ENCODE results near the gene GLP1R.

Gene GLP1R

GRCh38 chr6:39062014-39062740 lies 13.6 kb downstream of the GLP1R start:
- FAIRE-seq (no peak), DNase-seq (ENCODE audit: insufficient read length, low spot score) (no peak)
- no peak for TF ChIP-seq POLR2A (IDR thresholded peaks at IDR 0.05; ENCODE audit: low read depth, low read length)

GRCh38 chr6:39063526-39063925 lies 14.9 kb downstream of the GLP1R start:
- no peak for TF ChIP-seq POLR2A (IDR thresholded peaks at IDR 0.05; ENCODE audit: low read depth, low read length)
- no peak for FAIRE-seq

GRCh38 chr6:39065561-39065960 lies 17.0 kb downstream of the GLP1R start:
- TF ChIP-seq POLR2A (IDR thresholded peaks at IDR 0.05; ENCODE audit: low read depth, low read length): no peak
- FAIRE-seq: no peak
- no peak for DNase-seq (ENCODE audit: insufficient read length, low spot score)

More at GRCh38 chr6:39063526-39063925, 14.9 kb downstream of the GLP1R start:
- DNase-seq (ENCODE audit: insufficient read length, low spot score): no peak

GRCh38 chr6:39068391-39068790 lies 19.8 kb downstream of the GLP1R start:
- DNase-seq (ENCODE audit: insufficient read length, low spot score): no peak
- no peak for TF ChIP-seq POLR2A (IDR thresholded peaks at IDR 0.05; ENCODE audit: low read depth, low read length)
- FAIRE-seq: no peak

- FAIRE-seq: no peak
- no peak for DNase-seq (ENCODE audit: insufficient read length, low spot score)
- TF ChIP-seq POLR2A (IDR thresholded peaks at IDR 0.05; ENCODE audit: low read depth, low read length): no peak
Measured at GRCh38 chr6:39072830-39073229, 24.2 kb downstream of the GLP1R start.

GRCh38 chr6:39073471-39074355 lies 25.1 kb downstream of the GLP1R start:
- FAIRE-seq: no peak
- no peak for TF ChIP-seq POLR2A (IDR thresholded peaks at IDR 0.05; ENCODE audit: low read depth, low read length)

GRCh38 chr6:39074486-39074885 lies 25.9 kb downstream of the GLP1R start:
- FAIRE-seq (no peak), DNase-seq (ENCODE audit: insufficient read length, low spot score) (no peak)
- no peak for TF ChIP-seq POLR2A (IDR thresholded peaks at IDR 0.05; ENCODE audit: low read depth, low read length)

More at GRCh38 chr6:39073471-39074355, 25.1 kb downstream of the GLP1R start:
- no peak for DNase-seq (ENCODE audit: insufficient read length, low spot score)

- no peak for FAIRE-seq
- TF ChIP-seq POLR2A (IDR thresholded peaks at IDR 0.05; ENCODE audit: low read depth, low read length): no peak
- DNase-seq (ENCODE audit: insufficient read length, low spot score): no peak
Measured at GRCh38 chr6:39075010-39075686, 26.6 kb downstream of the GLP1R start.

- FAIRE-seq: no peak
- DNase-seq (ENCODE audit: insufficient read length, low spot score): no peak
- TF ChIP-seq POLR2A (IDR thresholded peaks at IDR 0.05; ENCODE audit: low read depth, low read length): no peak
Measured at GRCh38 chr6:39075807-39076622, 27.4 kb downstream of the GLP1R start.

GRCh38 chr6:39076623-39077535 lies 28.3 kb downstream of the GLP1R start:
- FAIRE-seq (no peak), DNase-seq (ENCODE audit: insufficient read length, low spot score) (no peak)
- TF ChIP-seq POLR2A (IDR thresholded peaks at IDR 0.05; ENCODE audit: low read depth, low read length): no peak

- FAIRE-seq (no peak), DNase-seq (ENCODE audit: insufficient read length, low spot score) (no peak)
- no peak for TF ChIP-seq POLR2A (IDR thresholded peaks at IDR 0.05; ENCODE audit: low read depth, low read length)
Measured at GRCh38 chr6:39077882-39078594, 29.5 kb downstream of the GLP1R start.

GRCh38 chr6:39078695-39079094 lies 30.1 kb downstream of the GLP1R start:
- no peak for TF ChIP-seq POLR2A (IDR thresholded peaks at IDR 0.05; ENCODE audit: low read depth, low read length)
- DNase-seq (ENCODE audit: insufficient read length, low spot score) (no peak), FAIRE-seq (no peak)

All from H54 (cell line).